SU-DHL-6 (cell line): ENCODE data around the gene A3GALT2.

Experiments used
- CTCF ChIP-seq: fragments of 200-600 bp; sonication (generic); IDR thresholded peaks from one replicate; pipeline ENCODE4 v1.5.1; 2017; ENCODE audit warnings: antibody characterized with exemption, mild to moderate bottlenecking, low read length, moderate library complexity; ENCODE audit not compliant: insufficient read depth, poor library complexity, severe bottlenecking
- EZH2phosphoT487 ChIP-seq: fragments of 200-600 bp; sonication (generic), shearing (Covaris generic); conservative IDR thresholded peaks from 2 replicates; pipeline ENCODE4 v1.6.1; 2018; ENCODE audit warnings: mild to moderate bottlenecking, antibody characterized with exemption, low read length, moderate library complexity, mixed read lengths

GRCh38 chr1:33344896-33345560 is 24.1 kb upstream of the A3GALT2 start:
- no peak for TF ChIP-seq CTCF
- no peak for TF ChIP-seq EZH2phosphoT487
